HTERT RPE-1 (cell line): ENCODE data around the gene EXO1.
"Not testable (repeated sequence)": the region's sequence is repeated elsewhere in the genome, so short reads cannot be mapped to it uniquely, and the experiment has no call there.

Experiments used
- in situ Hi-C: fragments of 300-500 bp; cut with MboI; formaldehyde crosslinking; loops from 4 replicates; pipeline ENCODE4 v1.14.3; 2020; ENCODE audit warnings: low sequenced_read_pairs

EXO1 gene

DNA sequence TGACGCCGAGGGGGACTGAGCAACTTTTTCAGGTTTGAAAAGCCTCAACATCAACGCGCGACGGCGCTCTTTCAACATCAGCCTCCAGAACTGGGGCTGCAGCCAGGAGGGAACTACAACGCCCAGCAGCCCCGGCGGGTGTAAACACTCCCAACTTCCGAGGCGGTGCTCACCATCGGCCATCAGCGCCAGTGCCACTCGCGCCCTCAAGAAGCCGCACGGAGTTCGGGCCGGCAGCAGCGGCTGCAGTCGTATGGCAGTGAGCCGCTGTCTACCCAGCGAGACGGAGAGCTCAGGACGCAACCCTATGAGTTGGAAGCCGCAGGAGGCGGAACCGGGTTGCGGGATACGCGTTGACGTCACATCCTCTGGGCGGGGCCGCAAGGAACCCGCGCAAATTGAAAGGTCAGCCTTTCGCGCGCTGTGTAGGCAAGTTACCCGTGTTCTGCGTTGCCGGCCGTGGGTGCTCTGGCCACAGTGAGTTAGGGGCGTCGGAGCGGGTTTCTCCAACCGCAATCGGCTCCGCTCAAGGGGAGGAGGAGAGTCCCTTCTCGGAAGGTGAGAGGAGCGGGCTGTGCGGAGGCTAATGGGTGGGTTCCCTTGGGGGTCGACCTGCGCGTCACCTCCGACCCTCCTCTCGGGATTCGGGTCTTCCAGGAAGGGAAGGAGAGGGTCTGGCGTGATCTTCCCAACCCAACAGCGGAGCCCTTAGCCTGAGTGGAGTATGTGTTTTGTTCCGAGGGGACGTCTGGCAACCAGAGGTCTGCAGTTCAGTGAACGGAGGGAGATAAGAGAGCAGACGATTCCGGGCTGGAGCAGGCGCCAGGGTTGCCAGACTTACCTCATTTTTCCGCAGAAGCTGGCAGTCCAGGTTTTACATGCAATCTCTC is at the start of gene EXO1:
Gene EXO1 (plus strand): TSS at position 409 of the 890 bp plus-strand sequence. CDS start 2,222 bp downstream, outside the sequence.
- in situ Hi-C loops = loop anchor here (25.0 kb wide), 1 partner anchor 211 kb away; the partner anchor contains the start of genes CHML and OPN3

DNA sequence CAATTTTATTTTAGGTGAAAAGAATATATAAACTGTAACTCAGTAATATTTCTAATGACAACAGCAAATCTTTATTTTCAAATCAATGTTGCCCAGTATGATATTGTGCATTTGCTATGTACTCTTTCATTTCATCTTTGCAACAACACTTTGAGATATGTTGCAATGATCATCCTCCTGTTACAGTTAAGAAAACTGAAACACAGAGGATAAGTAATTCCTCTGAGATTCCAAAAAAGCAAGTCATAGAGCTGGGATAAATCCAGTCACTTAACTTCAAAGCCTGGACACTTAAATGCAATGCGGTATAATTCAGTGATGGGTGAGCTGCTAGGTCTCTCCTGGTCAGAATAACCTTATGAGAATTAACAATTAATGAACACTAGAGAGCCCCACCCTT is 48.6 kb upstream of the EXO1 start:
- in situ Hi-C loops = no loop called here

DNA sequence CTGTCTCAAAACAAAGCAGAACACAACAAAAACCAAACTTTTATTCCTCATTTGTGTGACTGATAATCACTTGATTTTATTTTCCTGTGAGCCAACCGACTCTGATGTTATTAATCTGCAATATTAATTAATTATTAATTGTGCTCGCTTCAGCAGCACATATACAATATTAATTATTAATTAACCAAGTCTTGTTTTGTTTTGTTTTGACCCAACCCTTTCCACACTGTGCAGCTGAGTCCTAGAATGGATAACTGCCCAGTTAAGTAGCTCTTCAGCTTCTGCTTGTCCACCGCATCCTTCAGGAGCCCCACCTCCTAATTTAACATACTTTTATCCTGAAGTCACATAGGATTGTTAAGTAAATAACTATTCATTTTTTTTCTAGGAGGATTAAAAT is 47.4 kb upstream of the EXO1 start:
- in situ Hi-C loops = no loop called here

DNA sequence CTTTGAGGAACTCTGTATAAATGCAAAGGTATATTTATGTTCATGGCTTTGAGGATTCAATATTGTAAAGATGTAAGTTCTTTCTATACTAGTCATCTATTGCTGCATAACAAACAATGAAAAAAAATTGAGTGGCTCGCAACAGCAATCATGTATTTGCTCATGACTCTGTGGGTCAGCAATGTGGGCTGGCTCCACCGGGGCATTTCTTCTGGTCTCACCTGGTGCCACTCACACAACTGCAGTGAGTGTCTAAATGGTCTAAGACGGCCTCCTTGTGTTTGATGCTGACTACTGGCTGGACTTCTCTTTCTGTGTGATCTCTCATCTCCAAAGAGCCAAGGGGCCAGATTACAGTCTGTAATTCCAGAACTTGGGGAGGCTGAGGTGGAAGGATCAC is 45.1 kb upstream of the EXO1 start:
- in situ Hi-C loops = no loop called here

DNA sequence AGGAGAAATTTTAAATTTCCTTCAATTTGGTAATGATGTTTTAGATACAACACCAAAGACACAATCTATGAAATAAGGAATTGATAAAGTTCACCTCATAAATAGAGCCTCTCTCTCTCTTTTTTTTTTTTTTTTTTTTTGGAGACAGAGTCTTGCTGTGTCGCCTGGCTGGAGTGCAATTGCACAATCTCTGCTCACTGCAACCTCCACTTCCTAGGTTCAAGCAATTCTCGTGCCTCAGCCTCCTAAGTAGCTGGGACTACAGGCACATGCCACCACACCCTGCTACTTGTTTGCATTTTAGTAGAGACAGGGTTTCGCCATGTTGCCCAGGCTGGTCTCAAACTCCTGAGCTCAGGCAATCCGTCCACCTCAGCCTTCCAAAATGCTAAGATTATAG is 43.3 kb upstream of the EXO1 start:
- in situ Hi-C loops = not testable (repeated sequence)

DNA sequence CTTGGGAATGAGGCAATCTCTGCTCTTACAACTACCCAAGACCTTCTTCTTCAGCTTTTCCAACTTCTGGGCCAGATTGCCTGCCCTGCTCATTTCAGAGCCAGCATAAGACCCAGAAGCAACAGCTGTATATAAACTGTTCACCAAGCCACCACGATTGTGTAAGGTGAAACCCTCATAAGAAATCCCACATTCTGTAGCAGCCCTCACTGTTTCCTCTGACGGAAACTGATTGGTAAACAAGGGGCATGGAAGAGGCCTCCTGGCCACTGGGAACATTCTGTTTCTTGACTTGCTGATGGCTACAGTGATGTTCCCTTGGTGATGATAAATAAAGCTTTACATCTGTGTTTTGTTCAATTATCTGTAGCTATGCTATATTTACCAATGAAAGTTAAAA is 39.7 kb upstream of the EXO1 start:
- in situ Hi-C loops = no loop called here

DNA sequence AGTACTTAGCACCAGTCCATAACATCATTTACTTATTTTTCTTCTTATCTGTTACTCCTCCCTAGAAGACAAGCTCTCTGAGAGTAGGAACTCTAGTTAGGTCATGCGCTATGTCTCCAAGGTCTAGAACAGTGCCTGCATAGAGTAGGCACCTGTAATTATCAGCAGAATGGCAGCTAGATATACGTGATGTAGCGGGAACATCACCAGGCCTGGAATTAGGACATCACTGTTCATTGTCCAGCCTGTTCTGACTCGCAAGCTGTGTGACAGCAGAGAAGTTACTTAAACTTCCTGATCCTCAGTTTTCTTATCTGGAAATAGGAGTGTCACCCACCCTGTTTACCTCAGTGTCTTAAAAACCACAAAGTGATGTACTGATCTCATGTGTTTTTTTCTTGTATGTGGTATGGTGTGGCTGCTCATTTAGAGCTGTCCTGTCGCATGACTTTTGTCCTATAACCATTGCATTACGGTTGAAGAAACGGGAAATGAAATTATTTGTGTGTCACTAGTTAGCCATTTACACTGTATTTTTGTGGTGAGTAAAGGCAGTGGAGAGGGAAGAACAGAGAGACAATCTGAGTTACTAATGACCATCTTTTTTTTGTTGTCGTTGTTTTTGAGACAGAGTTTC is 37.1 kb upstream of the EXO1 start:
- in situ Hi-C loops = no loop called here

DNA sequence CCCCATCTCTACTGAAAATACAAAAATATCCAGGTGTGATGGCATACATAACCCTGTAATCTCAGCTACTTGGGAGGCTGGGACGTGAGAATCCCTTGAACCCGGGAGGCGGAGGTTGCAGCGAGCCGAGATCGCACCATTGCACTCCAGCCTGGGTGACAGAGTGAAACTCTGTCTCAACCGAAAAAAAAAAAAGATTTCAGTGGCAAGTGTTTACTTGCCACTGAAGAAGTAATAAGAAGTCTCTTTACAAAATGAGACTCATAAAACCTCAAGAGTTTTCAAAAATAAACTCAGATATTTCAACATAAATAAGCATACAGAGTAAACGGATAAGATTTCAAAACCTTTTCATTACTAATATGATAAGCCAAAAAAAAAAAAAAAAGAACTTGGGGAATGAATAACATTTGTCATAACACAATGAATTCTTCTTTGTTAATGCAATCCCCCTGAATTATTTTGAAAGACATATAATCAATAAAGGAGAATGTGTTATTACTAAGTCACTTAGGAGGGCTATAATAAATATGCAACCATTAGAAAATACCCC is 34.2 kb upstream of the EXO1 start:
- in situ Hi-C loops = no loop called here

DNA sequence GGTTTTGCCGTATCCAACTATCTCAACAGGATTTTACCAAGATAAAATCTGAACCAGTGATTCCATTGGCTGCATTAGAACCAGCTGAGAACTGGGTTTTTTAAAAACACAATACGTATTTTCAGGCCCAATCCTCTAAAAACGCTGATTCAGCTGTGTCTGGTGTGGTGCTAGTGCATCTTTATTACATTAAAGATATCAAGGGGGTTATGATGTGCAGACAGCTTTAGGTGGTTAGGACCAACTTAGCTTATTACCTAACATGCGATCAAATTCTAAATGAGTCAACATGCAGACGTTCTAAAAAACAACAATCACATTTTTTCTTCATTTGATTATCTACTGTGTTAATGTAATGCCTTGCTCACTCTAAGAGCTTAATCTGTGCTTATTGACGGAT is 32.0 kb upstream of the EXO1 start:
- in situ Hi-C loops = no loop called here

DNA sequence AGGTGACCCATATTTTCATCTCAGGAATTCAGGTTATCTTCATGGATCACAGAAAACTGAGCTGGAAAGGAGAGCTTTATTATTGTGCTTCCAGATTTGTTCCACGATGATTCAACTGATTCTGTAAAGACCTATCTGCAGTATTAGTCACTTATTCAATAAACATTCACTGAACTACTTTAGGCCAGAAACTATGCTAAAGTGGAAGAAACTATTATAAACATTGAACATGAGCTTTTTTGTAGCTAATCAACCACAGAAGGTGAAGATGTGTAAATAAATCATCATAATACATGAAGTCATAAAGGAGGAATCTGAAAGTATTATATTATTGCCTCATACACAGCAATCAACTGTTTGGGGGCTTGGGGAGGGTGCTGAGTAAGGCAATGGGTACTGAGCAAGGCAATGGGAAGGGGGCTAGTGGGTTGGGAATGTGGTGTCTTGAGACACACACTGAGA is 30.6 kb upstream of the EXO1 start:
- in situ Hi-C loops = no loop called here

DNA sequence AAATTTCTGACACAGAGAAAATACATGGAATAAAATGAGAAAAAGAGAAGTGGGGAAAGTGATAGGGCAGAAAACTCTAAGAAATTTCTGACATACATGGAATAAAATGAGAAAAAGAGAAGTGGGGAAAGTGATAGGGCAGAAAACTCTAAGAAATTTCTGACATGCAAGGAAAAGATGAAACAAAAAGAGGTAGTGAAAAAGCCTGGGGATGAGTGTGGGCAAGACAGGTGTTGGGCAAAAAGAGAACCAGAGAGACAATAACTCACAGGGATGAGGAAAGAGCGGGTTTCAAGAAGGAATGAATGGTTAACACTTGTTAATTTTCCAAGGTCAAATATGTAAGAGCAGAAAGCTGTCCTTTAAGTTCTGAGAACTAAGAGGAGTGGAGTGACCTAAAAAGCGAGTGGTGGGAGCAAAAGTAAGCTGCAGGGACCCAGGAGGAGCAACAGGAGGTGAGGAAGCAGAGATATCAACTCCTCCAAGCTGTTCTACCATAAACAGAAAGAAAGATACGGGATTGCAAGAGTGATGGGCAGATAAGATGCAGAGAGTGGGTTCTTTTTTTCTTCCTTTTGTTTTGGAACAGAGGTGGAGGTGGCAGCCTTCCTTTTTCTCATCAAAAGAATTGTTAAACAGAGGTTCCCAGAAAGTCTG is 29.9 kb upstream of the EXO1 start:
- in situ Hi-C loops = no loop called here

DNA sequence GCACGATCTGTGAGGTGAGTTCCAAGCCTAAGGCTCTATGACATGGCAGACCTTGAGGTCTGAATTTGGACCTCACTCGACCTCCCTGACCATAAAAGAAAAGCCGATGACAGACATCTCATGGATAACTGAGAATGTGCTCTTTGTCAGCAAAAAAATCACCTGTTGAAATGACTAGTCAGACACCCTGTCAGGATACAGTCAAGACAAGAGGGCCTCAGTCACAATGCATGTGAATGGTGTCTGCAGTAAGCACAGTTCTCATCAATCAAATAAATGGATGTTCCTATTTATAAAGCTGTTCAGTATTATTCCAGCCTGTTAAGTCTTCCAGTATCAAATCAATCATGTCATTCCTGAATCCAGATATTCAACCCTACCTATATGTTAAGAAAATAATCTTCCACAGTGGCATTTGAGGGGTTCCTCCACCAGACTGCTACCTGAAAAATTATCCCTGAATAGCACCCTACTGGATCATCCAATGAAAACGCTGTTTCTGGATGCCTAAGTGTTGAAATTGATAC is 28.6 kb upstream of the EXO1 start:
- in situ Hi-C loops = no loop called here

DNA sequence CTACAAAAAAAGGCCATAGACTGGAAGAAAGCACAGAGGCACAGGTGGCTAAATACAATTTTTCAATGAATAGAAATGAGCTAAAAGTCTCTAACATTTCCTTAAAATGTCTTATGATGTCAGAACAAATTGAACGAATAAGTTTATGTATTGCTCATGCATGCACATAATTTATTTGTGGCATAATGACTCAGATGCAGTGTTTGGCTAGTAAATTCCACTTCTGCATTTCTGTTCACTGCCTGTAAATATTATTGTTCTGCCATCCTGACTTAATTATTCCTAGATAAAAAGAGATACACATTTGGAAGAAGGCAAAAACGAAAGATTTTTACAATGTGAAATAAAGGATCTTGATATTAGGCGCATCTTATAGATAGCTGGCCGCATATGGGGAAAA is 26.6 kb upstream of the EXO1 start:
- in situ Hi-C loops = no loop called here

DNA sequence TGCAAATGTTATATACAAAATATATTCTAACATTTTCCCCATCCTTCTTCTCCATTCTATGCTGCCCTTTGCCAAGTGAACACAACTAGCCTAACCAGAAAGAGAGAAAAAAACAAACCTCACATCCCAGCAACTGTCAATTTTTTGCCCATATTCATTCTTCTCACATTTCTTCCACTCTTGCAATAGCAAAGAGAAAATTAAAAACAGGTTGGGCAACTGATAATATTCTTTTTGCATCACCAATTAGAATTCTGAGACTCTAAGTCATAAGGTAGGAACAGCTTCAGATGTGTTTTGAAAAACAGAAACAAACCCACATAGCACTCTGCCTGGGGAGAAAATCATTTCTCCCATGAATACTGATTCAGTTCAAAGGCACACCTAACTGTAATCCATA is 25.2 kb upstream of the EXO1 start:
- in situ Hi-C loops = no loop called here

DNA sequence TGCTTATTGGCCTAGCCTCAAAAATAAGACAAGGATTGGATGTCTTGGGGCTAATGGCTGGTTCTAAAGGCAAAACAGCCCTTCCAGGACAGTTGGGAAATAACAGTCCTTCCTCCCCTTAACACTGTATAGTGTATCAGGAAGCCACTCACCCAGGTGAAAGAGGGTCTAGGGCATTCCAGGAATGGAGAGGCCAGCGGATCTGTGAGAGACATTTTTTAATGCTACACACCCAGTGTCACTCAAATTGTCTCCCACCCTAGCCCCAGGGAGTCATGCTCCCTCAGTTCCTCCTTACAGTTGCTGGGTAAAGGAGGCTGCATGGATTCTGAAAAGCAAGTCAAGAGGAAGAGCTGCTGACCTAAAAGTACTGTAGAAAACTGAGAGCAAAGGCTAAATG is 24.1 kb upstream of the EXO1 start:
- in situ Hi-C loops = no loop called here

DNA sequence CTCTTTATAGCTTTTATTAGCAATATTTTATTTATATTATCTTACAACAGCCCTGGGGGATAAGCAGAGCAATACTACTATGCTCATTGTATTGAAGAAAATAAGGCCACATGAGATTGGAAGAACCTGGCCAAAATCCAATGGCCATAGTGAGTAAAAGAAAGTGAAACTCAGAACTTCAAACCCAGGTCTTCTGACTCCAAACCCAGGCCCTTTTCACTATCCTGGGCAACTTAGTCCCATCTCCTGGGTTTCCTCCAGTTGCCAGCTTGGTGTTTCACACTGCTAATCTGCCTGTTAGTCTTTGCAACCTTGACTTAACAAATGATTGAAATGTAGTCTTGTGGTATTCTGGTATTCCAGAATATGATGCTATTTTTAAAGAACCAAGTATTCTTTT is 22.4 kb upstream of the EXO1 start:
- in situ Hi-C loops = loop anchor here (25.0 kb wide), 1 partner anchor 188 kb away; the partner anchor contains the start of genes CHML and OPN3

DNA sequence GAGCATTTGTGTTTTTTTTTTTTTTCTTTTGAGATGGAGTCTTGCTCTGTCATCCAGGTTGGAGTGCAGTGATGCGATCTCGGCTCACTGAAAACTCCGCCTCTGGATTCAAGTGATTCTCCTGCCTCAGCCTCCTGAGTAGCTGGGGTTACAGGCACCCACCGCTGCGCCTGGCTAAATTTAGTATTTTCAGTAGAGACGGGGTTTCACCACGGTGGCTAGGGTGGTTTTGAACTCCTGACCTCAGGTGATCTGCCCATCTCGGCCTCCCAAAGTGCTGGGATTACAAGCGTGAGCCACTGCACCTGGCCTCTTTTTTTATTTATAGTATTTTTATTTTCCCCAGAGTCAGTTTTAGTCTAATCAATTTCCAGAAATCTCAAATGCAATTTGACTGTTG is 21.4 kb upstream of the EXO1 start:
- in situ Hi-C loops = loop anchor here (25.0 kb wide), 1 partner anchor 189 kb away; the partner anchor contains the start of genes CHML and OPN3

DNA sequence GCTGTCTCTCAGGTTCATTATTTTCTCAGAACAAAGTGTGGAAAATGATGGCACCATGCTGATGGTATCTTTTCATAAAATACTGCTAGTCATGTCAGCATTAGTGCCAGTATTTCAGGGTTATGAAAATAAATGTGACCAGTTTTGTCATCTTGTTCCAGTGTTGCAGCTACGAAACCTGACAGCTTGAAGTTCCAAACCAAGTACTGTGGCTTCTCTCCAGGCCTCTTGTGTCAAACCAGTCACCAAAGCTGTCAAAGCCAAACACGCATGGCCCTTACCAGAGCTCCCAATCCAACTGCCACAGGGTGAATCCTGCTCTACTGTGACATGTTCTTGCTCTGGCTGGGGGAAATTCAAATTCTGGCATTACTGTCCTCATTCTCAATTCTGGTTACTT is 20.7 kb upstream of the EXO1 start:
- in situ Hi-C loops = loop anchor here (25.0 kb wide), 1 partner anchor 190 kb away; the partner anchor contains the start of genes CHML and OPN3

DNA sequence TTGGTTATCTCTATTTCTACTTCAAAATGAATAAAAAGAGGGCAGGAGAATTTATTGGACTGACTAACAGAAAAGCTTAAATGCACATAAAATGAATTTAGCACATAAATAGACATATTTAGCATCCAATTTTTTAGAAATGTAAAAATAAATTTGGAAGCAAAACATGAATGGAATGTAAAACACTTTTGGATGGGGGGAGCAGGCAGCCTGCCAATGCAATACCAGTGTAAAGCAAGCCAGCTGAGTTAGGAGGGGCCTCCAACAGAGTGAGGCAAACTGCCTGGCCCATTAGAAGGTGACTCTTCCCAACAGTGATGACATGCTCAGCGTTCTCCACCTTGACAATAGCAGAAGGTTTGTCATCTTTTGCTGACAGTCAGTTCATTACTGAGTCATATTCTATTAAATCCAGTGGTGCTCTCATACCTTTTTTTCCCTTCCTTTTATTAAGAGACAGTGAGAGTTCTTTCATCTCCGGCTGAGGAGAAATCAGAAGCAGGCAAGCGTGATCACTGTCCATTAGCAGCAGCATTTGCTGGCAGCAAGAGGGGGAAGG is 19.5 kb upstream of the EXO1 start:
- in situ Hi-C loops = loop anchor here (25.0 kb wide), 1 partner anchor 191 kb away; the partner anchor contains the start of genes CHML and OPN3

DNA sequence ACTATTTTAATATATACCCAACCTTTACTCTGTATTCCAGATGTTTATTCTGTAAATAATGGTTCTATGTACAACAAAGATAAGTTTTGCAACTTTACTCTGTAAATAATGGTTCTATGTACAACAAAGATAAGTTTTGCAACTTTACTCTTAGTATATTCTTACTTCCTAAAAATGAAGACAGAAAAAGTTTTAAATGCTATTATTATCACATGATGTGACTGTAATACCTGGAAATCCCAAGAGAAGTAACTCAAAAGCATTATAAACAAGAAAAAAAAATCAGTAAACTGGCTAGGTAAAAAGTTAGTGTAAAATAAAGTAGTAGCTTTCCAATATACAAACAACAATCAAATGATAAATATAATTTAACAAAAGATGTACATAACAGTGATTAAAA is 18.5 kb upstream of the EXO1 start:
- in situ Hi-C loops = loop anchor here (25.0 kb wide), 1 partner anchor 192 kb away; the partner anchor contains the start of genes CHML and OPN3
